ENCODE data around the gene PUS7L. TPM values are rescaled to one million over a fixed set of nuclear protein-coding genes. Genes with fewer than 3 reads are reported as not detected.

Gene PUS7L
- total and polyA plus RNA-seq, 2 of the 13 experiments (the other 11 are each of a cell fraction or from before 2014, with no cell fraction given) = 6.5 to 37.6 TPM

- TF ChIP-seq TFE3 (CRISPR knock-in tag; IDR thresholded peaks at IDR 0.05) (no peak; the same call in 1 of the 2 replicates), POGK (CRISPR knock-in tag; conservative IDR thresholded peaks at IDR 0.05) (peak; percentile 30; the same call in 1 of the 2 replicates), U2AF2 (IDR thresholded peaks at IDR 0.05; ENCODE audit: low read depth, low read length) (no peak), ZBTB20 (CRISPR knock-in tag; IDR thresholded peaks at IDR 0.05; ENCODE audit: borderline replicate concordance, low read depth) (no peak), POLR2AphosphoS5 (IDR thresholded peaks at IDR 0.05; ENCODE audit: low read depth, low read length) (peak; percentile 74), SMAD3 (CRISPR knock-in tag; IDR thresholded peaks at IDR 0.05) (no peak), ZNF674 (CRISPR knock-in tag; IDR thresholded peaks at IDR 0.05; ENCODE audit: low read depth) (peak; percentile 70; the same call in 1 of the 2 replicates), NFE2L1 (CRISPR knock-in tag; IDR thresholded peaks at IDR 0.05; ENCODE audit: borderline replicate concordance) (no peak), DNMT1 (CRISPR knock-in tag; IDR thresholded peaks at IDR 0.05) (no peak; the same call in 1 of the 2 replicates), RFX1 (IDR thresholded peaks at IDR 0.05) (no peak), GABPB1 (CRISPR knock-in tag; IDR thresholded peaks at IDR 0.05) (peak; percentile 87), MYC (CRISPR knock-in tag; IDR thresholded peaks at IDR 0.05; ENCODE audit: borderline replicate concordance) (no peak), ZNF83 (CRISPR knock-in tag; IDR thresholded peaks at IDR 0.05; ENCODE audit: borderline replicate concordance) (peak; percentile 61; the same call in 1 of the 2 replicates), NR2F6 (IDR thresholded peaks at IDR 0.05) (no peak), NR2F6 (CRISPR knock-in tag; IDR thresholded peaks at IDR 0.05) (no peak)
- TF ChIP-seq, protein P1, sequence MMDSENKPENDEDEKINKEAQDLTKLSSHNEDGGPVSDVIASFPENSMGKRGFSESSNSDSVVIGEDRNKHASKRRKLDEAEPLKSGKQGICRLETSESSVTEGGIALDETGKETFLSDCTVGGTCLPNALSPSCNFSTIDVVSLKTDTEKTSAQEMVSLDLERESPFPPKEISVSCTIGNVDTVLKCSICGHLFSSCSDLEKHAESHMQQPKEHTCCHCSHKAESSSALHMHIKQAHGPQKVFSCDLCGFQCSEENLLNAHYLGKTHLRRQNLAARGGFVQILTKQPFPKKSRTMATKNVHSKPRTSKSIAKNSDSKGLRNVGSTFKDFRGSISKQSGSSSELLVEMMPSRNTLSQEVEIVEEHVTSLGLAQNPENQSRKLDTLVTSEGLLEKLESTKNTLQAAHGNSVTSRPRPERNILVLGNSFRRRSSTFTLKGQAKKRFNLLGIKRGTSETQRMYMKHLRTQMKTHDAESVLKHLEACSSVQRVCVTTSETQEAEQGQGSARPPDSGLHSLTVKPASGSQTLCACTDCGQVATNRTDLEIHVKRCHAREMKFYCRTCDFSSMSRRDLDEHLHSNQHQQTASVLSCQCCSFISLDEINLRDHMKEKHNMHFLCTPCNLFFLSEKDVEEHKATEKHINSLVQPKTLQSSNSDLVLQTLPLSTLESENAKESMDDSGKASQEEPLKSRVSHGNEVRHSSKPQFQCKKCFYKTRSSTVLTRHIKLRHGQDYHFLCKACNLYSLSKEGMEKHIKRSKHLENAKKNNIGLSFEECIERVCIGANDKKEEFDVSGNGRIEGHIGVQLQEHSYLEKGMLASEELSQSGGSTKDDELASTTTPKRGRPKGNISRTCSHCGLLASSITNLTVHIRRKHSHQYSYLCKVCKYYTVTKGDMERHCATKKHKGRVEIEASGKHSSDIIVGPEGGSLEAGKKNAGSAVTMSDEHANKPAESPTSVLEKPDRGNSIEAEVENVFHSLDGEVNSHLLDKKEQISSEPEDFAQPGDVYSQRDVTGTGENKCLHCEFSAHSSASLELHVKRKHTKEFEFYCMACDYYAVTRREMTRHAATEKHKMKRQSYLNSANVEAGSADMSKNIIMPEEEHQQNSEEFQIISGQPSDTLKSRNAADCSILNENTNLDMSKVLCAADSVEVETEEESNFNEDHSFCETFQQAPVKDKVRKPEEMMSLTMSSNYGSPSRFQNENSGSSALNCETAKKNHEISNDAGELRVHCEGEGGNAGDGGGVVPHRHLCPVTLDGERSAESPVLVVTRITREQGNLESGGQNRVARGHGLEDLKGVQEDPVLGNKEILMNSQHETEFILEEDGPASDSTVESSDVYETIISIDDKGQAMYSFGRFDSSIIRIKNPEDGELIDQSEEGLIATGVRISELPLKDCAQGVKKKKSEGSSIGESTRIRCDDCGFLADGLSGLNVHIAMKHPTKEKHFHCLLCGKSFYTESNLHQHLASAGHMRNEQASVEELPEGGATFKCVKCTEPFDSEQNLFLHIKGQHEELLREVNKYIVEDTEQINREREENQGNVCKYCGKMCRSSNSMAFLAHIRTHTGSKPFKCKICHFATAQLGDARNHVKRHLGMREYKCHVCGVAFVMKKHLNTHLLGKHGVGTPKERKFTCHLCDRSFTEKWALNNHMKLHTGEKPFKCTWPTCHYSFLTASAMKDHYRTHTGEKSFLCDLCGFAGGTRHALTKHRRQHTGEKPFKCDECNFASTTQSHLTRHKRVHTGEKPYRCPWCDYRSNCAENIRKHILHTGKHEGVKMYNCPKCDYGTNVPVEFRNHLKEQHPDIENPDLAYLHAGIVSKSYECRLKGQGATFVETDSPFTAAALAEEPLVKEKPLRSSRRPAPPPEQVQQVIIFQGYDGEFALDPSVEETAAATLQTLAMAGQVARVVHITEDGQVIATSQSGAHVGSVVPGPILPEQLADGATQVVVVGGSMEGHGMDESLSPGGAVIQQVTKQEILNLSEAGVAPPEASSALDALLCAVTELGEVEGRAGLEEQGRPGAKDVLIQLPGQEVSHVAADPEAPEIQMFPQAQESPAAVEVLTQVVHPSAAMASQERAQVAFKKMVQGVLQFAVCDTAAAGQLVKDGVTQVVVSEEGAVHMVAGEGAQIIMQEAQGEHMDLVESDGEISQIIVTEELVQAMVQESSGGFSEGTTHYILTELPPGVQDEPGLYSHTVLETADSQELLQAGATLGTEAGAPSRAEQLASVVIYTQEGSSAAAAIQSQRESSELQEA (CRISPR knock-in tag; IDR thresholded peaks at IDR 0.05; ENCODE audit: not compliant biosample characterization) = peak; percentile 60
Observed at GRCh38 chr12:43805860-43806736, 47.5 kb upstream of the PUS7L start, which contains the start of gene TWF1 (continued).

Data from HepG2 (cell line).